Endothelial cell of umbilical vein (primary cell): ENCODE results near the gene RAB3GAP2. TPM values are rescaled to one million over a fixed set of nuclear protein-coding genes. Genes with fewer than 3 reads are reported as not detected.

Source experiments
- BruUV-seq: library from RNA; stranded (reverse); fragments of 400-500 nt; replicated peaks from 2 replicates; lab custom pipeline; 2021; lab: Mats Ljungman, UMichigan
- CTCF ChIA-PET: fragments of 300-600, 350-600 bp; sonication (Branson Sonifier 250); formaldehyde crosslinking; loops from one replicate; lab custom pipeline; 2021; ENCODE audit warnings: antibody characterized with exemption, inconsistent platforms; lab: Charles Lee
- POLR2A ChIA-PET: fragments of 300-600, 350-600 bp; sonication (Branson Sonifier 250); formaldehyde crosslinking; loops from one replicate; lab custom pipeline; 2021; ENCODE audit warnings: antibody characterized with exemption, inconsistent platforms; lab: Charles Lee
- DNase-seq: peaks from one replicate; pipeline ENCODE4 v3.0.0-alpha.2; 2011; ENCODE audit warnings: low read depth, low spot score
- FAIRE-seq: peaks from 2 replicates; lab custom pipeline; 2011; peaks lifted over from hg19 to GRCh38; lab: Jason Lieb, UNC
- H2AFZ ChIP-seq: 2 replicates; pipeline ENCODE4 v1.6.0; 2012; ENCODE audit warnings: low read depth, low read length, control low read depth, inconsistent platforms
- H3K27ac ChIP-seq: 2 replicates; pipeline ENCODE4 v1.5.1; 2011; ENCODE audit warnings: low read depth, mild to moderate bottlenecking, control low read depth, low read length, moderate library complexity; ENCODE audit not compliant: insufficient read depth
- H3K27me3 ChIP-seq, 2 experiments: 2 replicates each; pipeline versions ENCODE4 v1.6.0 to v1.6.1; 2011; ENCODE audit warnings: low read length in 2 of 2, mixed read lengths in 1 of 2; ENCODE audit not compliant: control insufficient read depth in 2 of 2, insufficient read depth in 2 of 2
- H3K36me3 ChIP-seq, 2 experiments: 2 replicates in 1 of 2; 3 replicates in 1 of 2; pipeline ENCODE4 v1.5.1; 2011; ENCODE audit warnings: low read length in 2 of 2, mild to moderate bottlenecking in 1 of 2, moderate library complexity in 1 of 2; ENCODE audit not compliant: control insufficient read depth in 2 of 2, insufficient read depth in 2 of 2; ENCODE audit errors: extremely low read depth in 1 of 2
- H3K4me1 ChIP-seq: 3 replicates; pipeline ENCODE4 v1.5.1; 2011; ENCODE audit warnings: mild to moderate bottlenecking, low read length; ENCODE audit not compliant: control insufficient read depth, insufficient read depth; ENCODE audit errors: extremely low read depth
- H3K4me2 ChIP-seq: 2 replicates; pipeline ENCODE4 v1.6.1; 2011; ENCODE audit warnings: low read length, control low read depth, mixed read lengths; ENCODE audit not compliant: insufficient read depth
- H3K4me3 ChIP-seq, 3 experiments: fragments of 200-600 bp in 1 of 3; sonication (generic), shearing (Covaris generic) in 1 of 3; replicated peaks in 1 of 3; 2 replicates each; pipeline ENCODE4 v1.5.1; 2011 to 2016; ENCODE audit warnings: control low read depth in 3 of 3, low read length in 3 of 3, mild to moderate bottlenecking in 2 of 3, inconsistent platforms in 1 of 3, low read depth in 1 of 3, moderate library complexity in 1 of 3; ENCODE audit not compliant: insufficient read depth in 1 of 3
- H3K79me2 ChIP-seq: 2 replicates; pipeline ENCODE4 v1.6.0; 2012; ENCODE audit warnings: low read length, inconsistent platforms; ENCODE audit not compliant: control insufficient read depth, insufficient read depth
- H3K9ac ChIP-seq: replicated peaks from 2 replicates; pipeline ENCODE3; 2011; ENCODE audit warnings: low read length, control low read depth; ENCODE audit not compliant: insufficient read depth; ENCODE audit errors: extremely low read depth
- H3K9me1 ChIP-seq: replicated peaks from 3 replicates; pipeline ENCODE4 v1.6.0; 2011; ENCODE audit warnings: mild to moderate bottlenecking, low read length; ENCODE audit not compliant: control insufficient read depth, insufficient read depth; ENCODE audit errors: extremely low read depth
- H3K9me3 ChIP-seq: replicated peaks from 2 replicates; pipeline ENCODE4 v1.5.1; 2012; ENCODE audit warnings: low read length, inconsistent platforms; ENCODE audit not compliant: control insufficient read depth, insufficient read depth
- H4K20me1 ChIP-seq: replicated peaks from 2 replicates; pipeline ENCODE3; 2011; ENCODE audit warnings: mild to moderate bottlenecking, low read length; ENCODE audit not compliant: control insufficient read depth, insufficient read depth; ENCODE audit errors: extremely low read depth
- CTCF ChIP-seq, 2 donors: IDR thresholded peaks; 1 replicate in 1 of 2; 2 replicates in 1 of 2; pipeline ENCODE4 v1.5.1; 2011; ENCODE audit warnings: low read length in 2 of 2, mild to moderate bottlenecking in 2 of 2, moderate library complexity in 2 of 2, control low read depth in 1 of 2, inconsistent platforms in 1 of 2, low read depth in 1 of 2; ENCODE audit not compliant: insufficient read depth in 1 of 2; ENCODE audit errors: extremely low read depth in 1 of 2
- EZH2 ChIP-seq: IDR thresholded peaks from 2 replicates; pipeline ENCODE4 v1.6.1; 2012; ENCODE audit warnings: borderline replicate concordance, low read depth, mild to moderate bottlenecking, moderate library complexity, low read length, inconsistent platforms; ENCODE audit not compliant: severe bottlenecking
- FOS ChIP-seq: IDR thresholded peaks from 2 replicates; pipeline ENCODE4 v1.6.1; 2011; ENCODE audit warnings: mild to moderate bottlenecking, low read length, moderate library complexity, borderline replicate concordance; ENCODE audit not compliant: insufficient read depth
- GATA2 ChIP-seq: IDR thresholded peaks from 2 replicates; pipeline ENCODE4 v1.7.0; 2011; ENCODE audit warnings: low read depth, mild to moderate bottlenecking, moderate library complexity, mixed read lengths, low read length; ENCODE audit not compliant: insufficient read length, insufficient read depth
- JUN ChIP-seq: IDR thresholded peaks from 2 replicates; pipeline ENCODE4 v1.6.1; 2011; ENCODE audit warnings: borderline replicate concordance, low read depth; ENCODE audit not compliant: insufficient read length, insufficient read depth
- MAX ChIP-seq: IDR thresholded peaks from 2 replicates; pipeline ENCODE4 v1.6.1; 2011; ENCODE audit not compliant: insufficient read depth, insufficient read length
- MYC ChIP-seq: IDR thresholded peaks from one replicate; pipeline ENCODE4 v1.6.1; 2011; ENCODE audit warnings: mild to moderate bottlenecking, low read depth, low read length
- POLR2A ChIP-seq: IDR thresholded peaks from 2 replicates; pipeline ENCODE4 v1.6.1; 2012; ENCODE audit warnings: low read depth, mild to moderate bottlenecking, control low read depth, low read length
- POLR2AphosphoS5 ChIP-seq: IDR thresholded peaks from 2 replicates; pipeline ENCODE4 v1.6.1; 2012; ENCODE audit warnings: low read depth, mild to moderate bottlenecking, control low read depth, low read length, moderate library complexity; ENCODE audit not compliant: insufficient read depth
- dilution Hi-C: fragments of 300-500 bp; cut with MboI; formaldehyde crosslinking; loops from one replicate; pipeline ENCODE4 v1.15.0; 2019; ENCODE audit warnings: low sequenced_read_pairs; ENCODE audit not compliant: extremely low pct_ligation_motif_present
- intact Hi-C: fragments of 100-400 bp; cut with micrococcal nuclease; formaldehyde crosslinking; loops from one replicate; pipeline ENCODE4 v1.10.0; 2022
- polyA plus RNA-seq, 4 experiments: library from polyadenylated mRNA; depleted of rRNA in 3 of 4; stranded (reverse) in 3 of 4; unstranded in 1 of 4; fragments of >200 nt; gene quantifications; 2 replicates each; pipeline versions ENCODE4 v1.2.1 to v1.2.3, GENCODE V29; 2011 to 2012; ENCODE audit warnings: missing spikeins in 1 of 4
- total RNA-seq: library from RNA; stranded (reverse); gene quantifications from 2 replicates; pipeline ENCODE4 v1.2.3, GENCODE V29; 2021

The RAB3GAP2 gene
- total and polyA plus RNA-seq, 2 donors (not counting 3 experiments of a cell fraction or from before 2014, with no cell fraction given), result 11.1 to 37.4 TPM

- ChIA-PET POLR2A (interaction anchor here (0.9 kb wide), 1 partner anchor 9 kb away, joined by 3 read pairs; no protein-coding TSS in a partner anchor), CTCF (interaction anchor here (0.9 to 2.0 kb wide), 8 partner anchors 9 to 461 kb away, joined by 3 to 10 read pairs (median 4); no protein-coding TSS in a partner anchor)
- TF ChIP-seq POLR2A, result no peak
- peaks cover 41% of the 10 kb centered on the region for H3K79me2 ChIP-seq
- dilution Hi-C loops, result no loop called here
- H3K27ac ChIP-seq, result peak overlapping the region; percentile 72
- H3K9me1 ChIP-seq, result no peaks in the 10 kb centered on the region
- peaks cover 0 to 2% of the 10 kb centered on the region in 2 experiments for H3K36me3 ChIP-seq
- no peaks in the 10 kb centered on the region for H4K20me1 ChIP-seq
- no TSS peak for BruUV-seq
- DNase-seq, result peak; percentile 26
- H2AFZ ChIP-seq, result peak overlapping the region; percentile 90
- peak overlapping the region; percentile 58 to 75 (median 63) for H3K4me3 ChIP-seq
- peak overlapping the region; percentile 93 for H3K9ac ChIP-seq
- intact Hi-C loops, result loop anchor here (2.0 kb wide), 3 partner anchors 23 to 505 kb away; no protein-coding TSS in a partner anchor
- H3K4me1 ChIP-seq, result peaks cover 14% of the 10 kb centered on the region
- peak; percentile 37 for FAIRE-seq
- H3K27me3 ChIP-seq, result peaks cover 7 to 12% of the 10 kb centered on the region in 2 experiments
- H3K4me2 ChIP-seq, result peak overlapping the region; percentile 97
- H3K9me3 ChIP-seq, result no peaks in the 10 kb centered on the region
Measured at GRCh38 chr1:220271706-220272046, 577 bp downstream of the RAB3GAP2 start.

GRCh38 chr1:220269036-220269435, 3.2 kb downstream of the RAB3GAP2 start:
- Histone ChIP-seq H3K4me2 (no peak overlapping the region), H3K9me3 (no peaks in the 10 kb centered on the region), H3K9me1 (no peaks in the 10 kb centered on the region), H3K4me1 (peaks cover 14% of the 10 kb centered on the region), H3K27me3 (no peaks in the 10 kb centered on the region), H3K79me2 (peaks cover 53% of the 10 kb centered on the region), H2AFZ (no peak overlapping the region), H4K20me1 (no peaks in the 10 kb centered on the region), H3K4me3 (no peak overlapping the region), H3K27ac (no peak overlapping the region), H3K36me3 (peaks cover 0 to 6% of the 10 kb centered on the region in 2 experiments), H3K9ac (no peak overlapping the region)
- CTCF ChIA-PET, result interaction anchor here (1.2 to 1.5 kb wide), 2 partner anchors 22 to 27 kb away, joined by 3 to 4 read pairs; no protein-coding TSS in a partner anchor
- TF ChIP-seq POLR2A (no peak), FOS (no peak), MAX (no peak), POLR2AphosphoS5 (no peak), GATA2 (no peak), JUN (no peak), CTCF (IDR thresholded peaks at IDR 0.05; ENCODE audit: extremely low read depth in 1 of 2, insufficient read depth in 1 of 2, low read depth in 1 of 2, low read length in 2 of 2) (no peak), EZH2 (no peak), MYC (no peak)
- POLR2A ChIA-PET, result no interaction called here
- DNase-seq, result no peak
- no peak for FAIRE-seq
- BruUV-seq, result no TSS peak
- dilution Hi-C loops, result no loop called here
- intact Hi-C loops, result no loop called here
